Subcutaneous adipose tissue (tissue), 4 donors: ENCODE data around the gene DNALI1. TPM values are rescaled to one million over a fixed set of nuclear protein-coding genes. Genes with fewer than 3 reads are reported as not detected.

Experiments used
- total RNA-seq, 4 donors: library from RNA; depleted of rRNA; stranded (reverse); fragments of >200 nt; gene quantifications; one replicate each; pipeline ENCODE4 v1.1.0, GENCODE V29; 2016
- TF ChIP-seq, protein P1 (sequence below): fragments of 450-650 bp; IDR thresholded peaks from one replicate; pipeline ENCODE4 v1.5.1; 2016; ENCODE audit warnings: low read depth, mild to moderate bottlenecking, control low read depth, antibody characterized with exemption, moderate library complexity

The DNALI1 gene
- total RNA-seq, 4 donors from 2014 or later, result 1.3 to 4.2 (median 2.6) TPM

DNA sequence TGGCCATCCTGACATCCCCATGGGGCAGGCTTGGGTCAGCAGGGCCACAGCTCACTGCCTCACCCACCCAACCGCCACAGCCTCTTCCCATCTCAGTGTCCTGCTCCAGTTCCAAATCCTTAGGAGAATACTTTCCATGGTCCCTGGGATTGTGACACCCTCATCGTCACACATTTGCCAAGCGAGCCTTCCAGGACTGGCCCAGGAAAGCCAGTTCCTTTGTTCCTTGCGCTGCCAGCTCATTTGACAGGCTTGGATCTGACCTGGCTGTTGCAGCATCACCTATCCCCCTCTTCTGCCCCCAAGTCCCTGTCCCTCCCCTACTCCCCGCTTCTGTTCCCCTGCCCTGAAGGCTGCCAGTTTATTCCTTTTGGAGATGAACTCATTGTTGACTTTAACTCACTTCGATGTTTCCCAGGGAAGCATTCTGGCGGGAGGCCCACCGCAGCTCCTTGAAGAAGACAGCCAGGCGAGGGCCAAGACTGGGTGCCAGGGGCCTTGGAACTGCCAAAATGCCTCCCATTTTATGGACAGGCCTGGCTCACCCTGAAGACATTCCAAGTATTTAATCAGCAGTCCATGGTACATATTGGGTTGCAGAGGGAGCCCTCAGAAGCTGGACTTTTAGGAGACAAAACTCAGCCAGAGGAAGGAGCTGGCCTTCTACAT, 49.2 kb downstream of the DNALI1 start:
- TF ChIP-seq, protein P1, sequence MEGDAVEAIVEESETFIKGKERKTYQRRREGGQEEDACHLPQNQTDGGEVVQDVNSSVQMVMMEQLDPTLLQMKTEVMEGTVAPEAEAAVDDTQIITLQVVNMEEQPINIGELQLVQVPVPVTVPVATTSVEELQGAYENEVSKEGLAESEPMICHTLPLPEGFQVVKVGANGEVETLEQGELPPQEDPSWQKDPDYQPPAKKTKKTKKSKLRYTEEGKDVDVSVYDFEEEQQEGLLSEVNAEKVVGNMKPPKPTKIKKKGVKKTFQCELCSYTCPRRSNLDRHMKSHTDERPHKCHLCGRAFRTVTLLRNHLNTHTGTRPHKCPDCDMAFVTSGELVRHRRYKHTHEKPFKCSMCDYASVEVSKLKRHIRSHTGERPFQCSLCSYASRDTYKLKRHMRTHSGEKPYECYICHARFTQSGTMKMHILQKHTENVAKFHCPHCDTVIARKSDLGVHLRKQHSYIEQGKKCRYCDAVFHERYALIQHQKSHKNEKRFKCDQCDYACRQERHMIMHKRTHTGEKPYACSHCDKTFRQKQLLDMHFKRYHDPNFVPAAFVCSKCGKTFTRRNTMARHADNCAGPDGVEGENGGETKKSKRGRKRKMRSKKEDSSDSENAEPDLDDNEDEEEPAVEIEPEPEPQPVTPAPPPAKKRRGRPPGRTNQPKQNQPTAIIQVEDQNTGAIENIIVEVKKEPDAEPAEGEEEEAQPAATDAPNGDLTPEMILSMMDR, result no peak

DNA sequence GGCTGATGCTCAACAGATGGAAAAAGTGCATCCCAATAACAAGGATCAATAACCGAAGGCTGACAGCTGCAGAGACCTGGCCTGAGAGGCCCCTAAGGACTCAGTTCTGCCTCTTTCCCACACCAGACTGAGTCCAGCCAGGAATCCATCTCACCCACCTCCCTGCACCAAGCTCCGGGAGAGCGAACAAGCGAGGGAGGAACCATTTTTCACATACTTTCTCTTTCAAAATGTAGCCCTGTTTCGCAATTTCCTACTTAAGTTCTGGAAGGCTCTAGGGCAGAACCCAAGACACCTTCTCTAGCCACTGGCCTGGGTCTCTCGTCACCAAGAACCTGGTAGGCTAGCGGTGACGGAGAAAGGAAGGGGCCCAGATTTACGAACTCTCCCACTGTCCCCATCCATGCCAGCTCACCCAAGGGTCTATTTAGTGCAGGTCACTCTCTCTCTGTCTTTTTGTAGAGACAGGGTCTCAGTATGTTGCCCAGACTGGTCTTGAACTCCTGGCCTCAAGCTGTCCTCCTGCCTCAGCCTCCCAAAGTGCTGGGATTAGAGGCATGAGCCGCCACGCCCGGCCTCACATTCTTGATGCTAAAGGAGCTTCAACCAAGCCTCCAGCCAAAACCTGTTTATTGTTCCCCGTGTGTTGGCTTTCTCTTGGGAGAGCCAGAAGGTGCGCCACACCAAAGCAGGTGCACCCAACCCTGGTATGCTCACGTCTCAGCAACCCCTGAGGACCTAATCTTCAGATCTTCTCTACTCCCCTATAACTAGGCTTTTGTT, 49.9 kb downstream of the DNALI1 start:
- TF ChIP-seq, protein P1, result no peak

DNA sequence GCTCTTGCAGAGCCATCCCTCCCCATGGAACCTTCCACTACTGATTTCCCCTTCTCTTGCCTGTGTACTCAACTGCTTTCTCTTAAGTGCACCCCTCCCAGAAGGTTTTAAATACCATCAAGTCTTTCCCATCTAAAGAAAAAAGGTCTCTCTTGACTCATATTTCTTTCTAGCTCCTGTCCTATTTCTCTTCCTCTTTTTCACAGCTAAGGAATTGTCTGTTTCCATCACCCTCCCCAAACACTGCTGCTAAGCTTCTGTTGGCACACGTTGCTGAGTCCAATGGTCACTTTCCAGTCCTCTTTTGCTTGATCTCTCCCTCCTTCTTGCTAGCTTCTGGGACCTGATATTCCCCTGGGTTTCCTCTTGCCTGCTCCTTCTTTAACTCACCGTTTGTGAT, 52.3 kb downstream of the DNALI1 start:
- TF ChIP-seq, protein P1, result no peak

DNA sequence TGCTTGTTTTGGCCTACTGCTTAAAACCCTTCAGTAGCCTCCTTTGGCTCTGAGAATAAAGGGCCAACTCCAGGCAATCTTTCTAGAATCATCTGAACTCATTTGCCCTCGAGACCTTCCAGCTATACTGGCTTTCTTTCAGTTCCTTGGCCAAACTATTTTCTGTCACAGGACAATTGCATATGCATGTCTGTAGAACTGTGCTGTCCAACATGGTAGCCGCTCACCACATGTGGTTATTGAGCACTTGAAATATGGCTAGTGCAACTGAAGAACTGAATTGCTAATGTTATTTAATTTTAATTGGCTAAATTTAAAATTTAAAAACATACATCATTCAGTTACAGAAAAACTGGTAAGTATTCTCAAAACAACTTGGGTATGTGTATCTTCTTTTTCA, 53.3 kb downstream of the DNALI1 start:
- TF ChIP-seq, protein P1, result no peak

DNA sequence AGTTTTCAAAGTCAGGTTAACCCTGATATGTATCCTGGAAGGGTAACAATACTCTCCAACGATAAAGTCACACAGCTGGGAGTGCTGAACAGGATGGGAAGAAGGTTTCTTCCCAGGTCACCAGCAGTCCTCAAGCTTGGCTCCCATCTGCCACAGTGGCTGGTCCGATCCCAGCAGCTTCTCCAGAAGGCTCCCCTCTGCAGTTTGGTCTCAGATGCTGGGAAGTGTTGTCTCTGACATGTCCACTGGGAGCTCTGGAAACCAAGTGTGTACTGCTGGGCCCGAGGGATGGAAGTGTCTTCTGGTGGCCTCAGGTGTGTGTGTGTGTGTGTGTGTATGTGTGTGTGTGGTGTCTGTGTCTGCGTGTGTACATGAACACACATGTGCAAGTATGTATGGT, 55.4 kb downstream of the DNALI1 start:
- TF ChIP-seq, protein P1, result no peak

DNA sequence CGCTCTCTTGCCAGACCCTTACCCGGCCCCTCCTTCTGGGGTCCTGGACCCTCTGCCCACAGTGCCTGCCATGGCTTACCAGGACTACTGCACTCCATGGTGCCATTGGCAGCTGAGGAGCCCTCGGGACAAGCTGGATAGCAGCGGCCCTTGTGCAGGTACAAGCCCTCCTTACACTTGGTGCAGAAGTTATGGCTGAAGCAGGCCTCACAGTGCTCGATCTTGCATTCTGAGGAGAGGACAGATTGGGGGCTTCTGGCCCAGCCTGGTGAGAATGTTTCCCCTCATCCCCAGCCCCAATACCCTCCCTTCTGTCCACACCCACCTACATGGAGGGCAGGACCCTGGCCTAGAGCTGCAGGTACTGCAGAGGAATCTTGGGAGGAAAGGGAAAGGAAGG, 57.4 kb downstream of the DNALI1 start:
- TF ChIP-seq, protein P1, result no peak

DNA sequence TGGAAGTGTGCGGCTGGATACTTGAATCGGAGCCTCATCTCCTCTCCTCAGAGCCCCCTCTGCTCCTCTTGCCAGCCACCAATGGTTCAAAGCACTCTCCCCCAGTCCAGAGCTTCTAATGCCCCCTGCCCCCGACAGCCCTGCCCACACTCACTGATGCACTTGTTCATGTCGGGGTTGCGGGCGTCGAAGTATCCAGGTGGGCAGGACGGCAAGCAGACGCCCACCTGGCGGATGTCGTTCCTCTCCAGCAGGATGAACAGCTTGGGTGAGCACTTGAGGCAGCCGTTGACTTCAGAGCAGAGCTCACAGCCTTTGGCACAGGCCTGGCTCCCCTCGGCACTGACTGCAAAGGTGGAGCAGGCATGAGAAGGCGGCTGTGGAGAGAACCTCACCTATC, 59.6 kb downstream of the DNALI1 start:
- TF ChIP-seq, protein P1, result no peak
